ENCODE measurements around the gene AGAP3.

The AGAP3 gene

GRCh38 chr7:151178831-151179230 is 92.6 kb downstream of the AGAP3 start:
- FAIRE-seq (no peak), DNase-seq (ENCODE audit: insufficient read length) (no peak)
- TF ChIP-seq TAF1 (IDR thresholded peaks at IDR 0.05; ENCODE audit: borderline replicate concordance, low read depth, low read length), result no peak
- TF ChIP-seq POLR2A (IDR thresholded peaks at IDR 0.05; ENCODE audit: low read depth, low read length), result no peak
- TF ChIP-seq POLR2AphosphoS5 (IDR thresholded peaks at IDR 0.05; ENCODE audit: low read depth, low read length), result no peak

- no peak for FAIRE-seq
- TF ChIP-seq POLR2AphosphoS5 (IDR thresholded peaks at IDR 0.05; ENCODE audit: low read depth, low read length), result no peak
- peak; percentile 3 for DNase-seq (ENCODE audit: insufficient read length)
Observed at GRCh38 chr7:151179287-151179860, 93.1 kb downstream of the AGAP3 start.

GRCh38 chr7:151179946-151180345 is 93.7 kb downstream of the AGAP3 start:
- TF ChIP-seq POLR2AphosphoS5 (IDR thresholded peaks at IDR 0.05; ENCODE audit: low read depth, low read length) (no peak), POLR2A (IDR thresholded peaks at IDR 0.05; ENCODE audit: low read depth, low read length) (no peak), TAF1 (IDR thresholded peaks at IDR 0.05; ENCODE audit: borderline replicate concordance, low read depth, low read length) (no peak)
- peak; percentile 13 for DNase-seq (ENCODE audit: insufficient read length)
- no peak for FAIRE-seq

- no peak for FAIRE-seq
- no peak for TF ChIP-seq POLR2AphosphoS5 (IDR thresholded peaks at IDR 0.05; ENCODE audit: low read depth, low read length)
- DNase-seq (ENCODE audit: insufficient read length), result peak; percentile 5
Observed at GRCh38 chr7:151181011-151181431, 94.7 kb downstream of the AGAP3 start.

- FAIRE-seq (no peak), DNase-seq (ENCODE audit: insufficient read length) (no peak)
- TF ChIP-seq POLR2A (IDR thresholded peaks at IDR 0.05; ENCODE audit: low read depth, low read length) (no peak), TAF1 (IDR thresholded peaks at IDR 0.05; ENCODE audit: borderline replicate concordance, low read depth, low read length) (no peak), POLR2AphosphoS5 (IDR thresholded peaks at IDR 0.05; ENCODE audit: low read depth, low read length) (no peak)
Observed at GRCh38 chr7:151185762-151186639, 99.7 kb downstream of the AGAP3 start.

- DNase-seq (ENCODE audit: insufficient read length) (no peak), FAIRE-seq (no peak)
- TF ChIP-seq TAF1 (IDR thresholded peaks at IDR 0.05; ENCODE audit: borderline replicate concordance, low read depth, low read length), result no peak
- no peak for TF ChIP-seq POLR2AphosphoS5 (IDR thresholded peaks at IDR 0.05; ENCODE audit: low read depth, low read length)
- no peak for TF ChIP-seq POLR2A (IDR thresholded peaks at IDR 0.05; ENCODE audit: low read depth, low read length)
Observed at GRCh38 chr7:151186640-151187408, 100.5 kb downstream of the AGAP3 start, which contains the start of gene ASB10. ASB10 (minus strand) TSS chr7:151187250; CDS start chr7:151187130, 120 bp downstream.

GRCh38 chr7:151187409-151188251 is 101.4 kb downstream of the AGAP3 start:
- TF ChIP-seq POLR2AphosphoS5 (IDR thresholded peaks at IDR 0.05; ENCODE audit: low read depth, low read length) (no peak), POLR2A (IDR thresholded peaks at IDR 0.05; ENCODE audit: low read depth, low read length) (no peak), TAF1 (IDR thresholded peaks at IDR 0.05; ENCODE audit: borderline replicate concordance, low read depth, low read length) (no peak)
- FAIRE-seq (no peak), DNase-seq (ENCODE audit: insufficient read length) (no peak)

GRCh38 chr7:151188252-151188542 is 101.9 kb downstream of the AGAP3 start:
- FAIRE-seq, result no peak
- no peak for DNase-seq (ENCODE audit: insufficient read length)
- TF ChIP-seq POLR2A (IDR thresholded peaks at IDR 0.05; ENCODE audit: low read depth, low read length), result no peak
- no peak for TF ChIP-seq POLR2AphosphoS5 (IDR thresholded peaks at IDR 0.05; ENCODE audit: low read depth, low read length)
- no peak for TF ChIP-seq TAF1 (IDR thresholded peaks at IDR 0.05; ENCODE audit: borderline replicate concordance, low read depth, low read length)

GRCh38 chr7:151189038-151189437 is 102.8 kb downstream of the AGAP3 start:
- no peak for DNase-seq (ENCODE audit: insufficient read length)
- TF ChIP-seq TAF1 (IDR thresholded peaks at IDR 0.05; ENCODE audit: borderline replicate concordance, low read depth, low read length) (no peak), POLR2A (IDR thresholded peaks at IDR 0.05; ENCODE audit: low read depth, low read length) (no peak), POLR2AphosphoS5 (IDR thresholded peaks at IDR 0.05; ENCODE audit: low read depth, low read length) (no peak)
- FAIRE-seq, result no peak

- no peak for FAIRE-seq
Observed at GRCh38 chr7:151191544-151191943, 105.3 kb downstream of the AGAP3 start.

GRCh38 chr7:151192002-151192539 is 105.8 kb downstream of the AGAP3 start:
- FAIRE-seq, result no peak
- no peak for TF ChIP-seq POLR2AphosphoS5 (IDR thresholded peaks at IDR 0.05; ENCODE audit: low read depth, low read length)
- TF ChIP-seq POLR2A (IDR thresholded peaks at IDR 0.05; ENCODE audit: low read depth, low read length), result no peak
- no peak for TF ChIP-seq TAF1 (IDR thresholded peaks at IDR 0.05; ENCODE audit: borderline replicate concordance, low read depth, low read length)
- DNase-seq (ENCODE audit: insufficient read length), result no peak

More at GRCh38 chr7:151191544-151191943, 105.3 kb downstream of the AGAP3 start:
- no peak for DNase-seq (ENCODE audit: insufficient read length)
- no peak for TF ChIP-seq POLR2A (IDR thresholded peaks at IDR 0.05; ENCODE audit: low read depth, low read length)
- TF ChIP-seq TAF1 (IDR thresholded peaks at IDR 0.05; ENCODE audit: borderline replicate concordance, low read depth, low read length), result no peak
- no peak for TF ChIP-seq POLR2AphosphoS5 (IDR thresholded peaks at IDR 0.05; ENCODE audit: low read depth, low read length)

Data from GM12892 (cell line).